ENCODE results near the gene DTNB.
A peak's percentile ranks its signal among the peaks of the same experiment; 100 is the strongest.
"Not testable (repeated sequence)": the region's sequence is repeated elsewhere in the genome, so short reads cannot be mapped to it uniquely, and the experiment has no call there.

Gene DTNB

DNA sequence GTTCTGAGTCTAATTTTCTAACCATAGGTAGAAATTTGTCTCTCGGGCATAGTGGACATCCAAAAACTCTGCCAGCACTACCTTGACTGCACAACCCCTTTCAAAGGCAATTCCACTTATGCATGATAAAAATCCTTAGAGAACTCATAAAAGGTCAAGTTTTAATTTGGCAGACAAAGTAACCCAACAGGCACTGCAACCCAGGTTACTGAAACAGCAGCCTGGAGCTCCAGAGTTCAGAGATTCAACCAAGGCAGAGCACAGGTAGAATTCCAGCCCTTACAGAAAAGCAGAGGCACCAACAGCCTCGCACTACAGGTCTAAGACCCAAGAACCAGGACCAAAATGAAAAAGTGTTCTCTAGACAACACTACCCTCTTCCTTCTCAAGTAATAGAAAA, 1.8 kb downstream of the DTNB start:
- H2AFZ ChIP-seq (ENCODE audit: low read depth, low read length) = no peak overlapping the region
- H3K27me3 ChIP-seq (ENCODE audit: insufficient read depth, low read length) = no peaks in the 10 kb centered on the region
- H3K36me3 ChIP-seq (ENCODE audit: insufficient read depth, low read length) = no peaks in the 10 kb centered on the region
- peak overlapping the region; percentile 69 for H3K4me3 ChIP-seq (ENCODE audit: low read length)
- peaks cover 11% of the 10 kb centered on the region for H3K4me1 ChIP-seq (ENCODE audit: insufficient read depth, low read length)
- no peaks in the 10 kb centered on the region for H3K9me3 ChIP-seq (ENCODE audit: low read length)

DNA sequence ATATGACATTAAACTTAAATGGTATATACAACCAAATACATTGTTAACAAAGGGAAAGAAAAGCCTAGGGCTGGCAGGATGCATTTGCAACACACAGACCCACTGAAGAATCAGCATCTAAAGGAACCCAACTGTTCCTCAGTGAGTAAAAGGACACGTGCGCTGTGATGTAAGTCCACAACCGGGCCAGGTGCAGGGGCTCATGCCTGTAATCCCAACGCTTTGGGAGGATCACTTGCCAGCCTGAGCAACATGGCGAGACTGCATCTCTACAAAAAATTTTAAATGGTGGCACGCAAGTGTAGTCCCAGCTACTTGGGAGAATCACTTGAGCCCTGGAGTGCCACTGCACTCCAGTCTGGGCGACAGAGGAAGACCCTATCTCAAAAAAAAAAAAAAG, 3.9 kb downstream of the DTNB start:
- Histone ChIP-seq H3K4me1 (ENCODE audit: insufficient read depth, low read length) (peaks cover 11% of the 10 kb centered on the region), H3K36me3 (ENCODE audit: insufficient read depth, low read length) (no peaks in the 10 kb centered on the region), H2AFZ (ENCODE audit: low read depth, low read length) (no peak overlapping the region), H3K27me3 (ENCODE audit: insufficient read depth, low read length) (no peaks in the 10 kb centered on the region), H3K4me3 (ENCODE audit: low read length) (no peak overlapping the region), H3K9me3 (ENCODE audit: low read length) (no peaks in the 10 kb centered on the region)

DNA sequence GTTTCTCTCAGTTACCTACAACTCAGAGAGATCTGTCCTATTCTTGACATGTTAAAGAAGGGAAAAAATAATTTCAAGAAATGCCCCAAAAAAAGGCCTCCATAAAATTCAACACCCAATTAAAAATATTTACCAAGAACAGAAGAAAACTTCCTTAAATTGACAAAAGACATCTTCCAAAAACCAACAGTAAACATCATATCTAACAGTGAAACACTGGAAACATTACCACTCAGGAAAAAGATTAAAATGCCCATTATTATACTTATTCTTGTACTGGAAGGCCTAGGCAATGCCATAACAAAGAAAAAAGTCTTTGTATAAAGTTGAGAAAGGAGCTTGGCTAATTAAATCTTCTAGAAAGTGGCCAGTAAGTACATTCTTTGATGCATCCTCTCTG, 7.2 kb downstream of the DTNB start:
- H3K27me3 ChIP-seq (ENCODE audit: insufficient read depth, low read length) = no peaks in the 10 kb centered on the region
- H3K4me3 ChIP-seq (ENCODE audit: low read length) = no peak overlapping the region
- no peaks in the 10 kb centered on the region for H3K36me3 ChIP-seq (ENCODE audit: insufficient read depth, low read length)
- H3K9me3 ChIP-seq (ENCODE audit: low read length) = no peaks in the 10 kb centered on the region
- H2AFZ ChIP-seq (ENCODE audit: low read depth, low read length) = no peak overlapping the region
- H3K4me1 ChIP-seq (ENCODE audit: insufficient read depth, low read length) = no peaks in the 10 kb centered on the region

DNA sequence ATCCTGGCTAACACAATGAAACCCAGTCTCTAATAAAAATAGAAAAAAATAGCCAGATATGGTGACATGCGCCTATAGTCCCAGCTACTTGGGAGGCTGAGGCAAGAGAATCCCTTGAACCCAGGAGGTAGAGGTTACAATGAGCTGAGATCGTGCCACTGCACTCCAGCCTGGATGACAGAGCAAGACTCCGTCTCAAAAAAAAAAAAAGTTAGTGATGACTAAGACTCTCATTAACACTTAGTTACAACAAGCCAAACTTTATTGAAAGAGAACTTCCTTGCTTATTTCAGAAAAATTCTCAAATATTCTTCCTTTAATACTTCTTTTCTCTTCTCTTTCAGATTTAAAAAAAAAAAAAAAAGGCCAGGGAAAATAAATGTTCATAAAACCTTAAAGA, 7.9 kb downstream of the DTNB start:
- H3K4me1 ChIP-seq (ENCODE audit: insufficient read depth, low read length); H2AFZ ChIP-seq (ENCODE audit: low read depth, low read length); H3K4me3 ChIP-seq (ENCODE audit: low read length); H3K36me3 ChIP-seq (ENCODE audit: insufficient read depth, low read length); H3K27me3 ChIP-seq (ENCODE audit: insufficient read depth, low read length); H3K9me3 ChIP-seq (ENCODE audit: low read length): not testable (repeated sequence)

DNA sequence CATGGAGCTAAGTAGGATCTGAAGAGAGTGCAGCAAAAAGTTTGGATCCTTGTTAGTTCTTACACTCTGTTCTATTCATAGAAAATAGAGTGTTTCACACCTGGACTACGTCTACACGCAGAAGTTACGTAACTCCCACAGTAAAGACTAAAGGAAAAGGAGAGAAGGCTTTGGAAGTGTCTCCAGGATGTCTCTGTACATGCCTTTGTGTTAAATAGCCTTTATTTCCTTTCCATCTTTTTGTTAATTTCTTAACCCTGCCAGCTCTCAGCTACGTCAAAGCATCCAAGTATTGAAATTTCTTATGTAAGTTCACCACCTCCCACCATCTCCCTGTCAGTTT, 8.4 kb downstream of the DTNB start:
- no peak overlapping the region for H2AFZ ChIP-seq (ENCODE audit: low read depth, low read length)
- H3K36me3 ChIP-seq (ENCODE audit: insufficient read depth, low read length) = no peaks in the 10 kb centered on the region
- no peaks in the 10 kb centered on the region for H3K4me1 ChIP-seq (ENCODE audit: insufficient read depth, low read length)
- H3K27me3 ChIP-seq (ENCODE audit: insufficient read depth, low read length) = no peaks in the 10 kb centered on the region
- H3K4me3 ChIP-seq (ENCODE audit: low read length) = no peak overlapping the region
- no peaks in the 10 kb centered on the region for H3K9me3 ChIP-seq (ENCODE audit: low read length)

DNA sequence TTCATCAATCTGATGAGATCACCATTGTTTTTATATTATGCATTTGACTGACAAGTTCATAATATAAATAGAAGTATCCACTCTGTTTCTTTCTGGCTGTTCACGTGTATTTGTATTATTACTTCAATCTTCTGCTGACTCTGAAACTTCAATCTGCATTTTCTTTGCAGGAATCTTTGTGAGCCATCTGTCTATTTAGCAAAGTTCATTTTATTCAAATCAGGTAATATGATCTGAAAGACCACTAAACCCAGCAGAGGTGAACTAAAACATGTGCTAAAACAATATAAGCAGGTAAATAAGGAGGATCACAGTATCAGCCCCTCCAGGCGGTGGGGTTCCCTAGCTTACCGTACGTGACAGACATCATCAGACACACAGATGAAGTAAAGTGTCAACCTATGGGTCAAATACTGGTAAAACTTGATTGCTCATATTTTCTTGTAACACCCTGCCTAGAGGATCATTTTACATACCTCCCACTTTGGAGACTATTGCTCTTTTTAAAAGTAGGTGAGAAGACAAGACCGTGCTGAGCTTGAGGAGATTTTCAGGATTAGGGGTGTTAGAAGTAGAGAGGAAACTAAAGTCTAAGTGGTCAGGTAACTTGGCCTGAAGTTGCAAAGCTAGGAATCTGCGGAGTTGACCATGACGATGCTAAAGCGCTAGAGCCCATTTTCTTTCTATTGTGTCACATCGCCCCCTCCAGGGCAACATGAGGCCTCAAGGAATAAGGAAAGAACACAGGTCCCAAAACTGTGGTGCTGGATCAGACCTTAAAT, 9.0 kb downstream of the DTNB start:
- Histone ChIP-seq H3K4me1 (ENCODE audit: insufficient read depth, low read length) (no peaks in the 10 kb centered on the region), H3K9me3 (ENCODE audit: low read length) (no peaks in the 10 kb centered on the region), H3K36me3 (ENCODE audit: insufficient read depth, low read length) (no peaks in the 10 kb centered on the region), H3K27me3 (ENCODE audit: insufficient read depth, low read length) (no peaks in the 10 kb centered on the region), H2AFZ (ENCODE audit: low read depth, low read length) (no peak overlapping the region), H3K4me3 (ENCODE audit: low read length) (no peak overlapping the region)

DNA sequence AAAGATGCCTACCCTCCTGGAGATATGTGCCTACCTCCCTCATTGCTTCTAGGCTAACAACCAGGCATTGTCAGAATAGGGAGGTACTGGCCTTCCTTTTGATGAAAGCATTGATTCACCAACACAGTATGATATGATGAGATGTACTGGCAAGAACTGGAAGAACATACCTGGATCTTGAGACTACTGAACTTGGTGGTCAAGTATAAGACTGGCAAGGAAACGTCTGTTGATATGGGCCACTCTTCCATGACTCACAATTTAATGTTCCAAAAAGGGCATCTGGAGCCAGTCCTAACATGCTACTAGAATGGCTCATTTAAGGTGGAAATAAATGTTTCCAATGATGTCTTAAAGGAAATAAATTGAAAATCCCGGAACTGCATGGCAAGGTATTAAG, 18.1 kb downstream of the DTNB start:
- no peak overlapping the region for H2AFZ ChIP-seq (ENCODE audit: low read depth, low read length)
- no peaks in the 10 kb centered on the region for H3K4me1 ChIP-seq (ENCODE audit: insufficient read depth, low read length)
- H3K27me3 ChIP-seq (ENCODE audit: insufficient read depth, low read length) = no peaks in the 10 kb centered on the region
- no peaks in the 10 kb centered on the region for H3K9me3 ChIP-seq (ENCODE audit: low read length)
- peaks cover 2% of the 10 kb centered on the region for H3K36me3 ChIP-seq (ENCODE audit: insufficient read depth, low read length)
- no peak overlapping the region for H3K4me3 ChIP-seq (ENCODE audit: low read length)

DNA sequence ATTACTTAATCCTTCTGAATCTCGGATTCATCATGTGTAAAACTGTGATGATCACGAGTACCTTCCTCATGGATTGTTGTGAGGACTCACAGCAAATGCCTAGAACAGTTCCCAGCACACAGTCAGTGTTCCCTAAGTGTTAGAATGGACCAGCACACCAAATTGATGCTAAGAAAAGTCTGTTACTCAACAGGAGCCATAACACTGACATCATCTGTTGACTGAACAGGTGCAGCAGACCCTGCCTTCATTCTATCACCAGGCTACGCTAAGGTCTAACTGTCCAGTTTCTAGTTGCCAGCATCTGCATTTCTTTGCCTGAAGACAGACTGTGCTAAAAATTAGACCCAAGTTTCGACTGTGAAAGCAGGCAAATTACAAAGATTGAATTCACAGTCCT, 18.6 kb downstream of the DTNB start:
- no peak overlapping the region for H2AFZ ChIP-seq (ENCODE audit: low read depth, low read length)
- H3K27me3 ChIP-seq (ENCODE audit: insufficient read depth, low read length) = no peaks in the 10 kb centered on the region
- H3K36me3 ChIP-seq (ENCODE audit: insufficient read depth, low read length) = peaks cover 6% of the 10 kb centered on the region
- H3K4me1 ChIP-seq (ENCODE audit: insufficient read depth, low read length) = no peaks in the 10 kb centered on the region
- no peak overlapping the region for H3K4me3 ChIP-seq (ENCODE audit: low read length)
- no peaks in the 10 kb centered on the region for H3K9me3 ChIP-seq (ENCODE audit: low read length)

DNA sequence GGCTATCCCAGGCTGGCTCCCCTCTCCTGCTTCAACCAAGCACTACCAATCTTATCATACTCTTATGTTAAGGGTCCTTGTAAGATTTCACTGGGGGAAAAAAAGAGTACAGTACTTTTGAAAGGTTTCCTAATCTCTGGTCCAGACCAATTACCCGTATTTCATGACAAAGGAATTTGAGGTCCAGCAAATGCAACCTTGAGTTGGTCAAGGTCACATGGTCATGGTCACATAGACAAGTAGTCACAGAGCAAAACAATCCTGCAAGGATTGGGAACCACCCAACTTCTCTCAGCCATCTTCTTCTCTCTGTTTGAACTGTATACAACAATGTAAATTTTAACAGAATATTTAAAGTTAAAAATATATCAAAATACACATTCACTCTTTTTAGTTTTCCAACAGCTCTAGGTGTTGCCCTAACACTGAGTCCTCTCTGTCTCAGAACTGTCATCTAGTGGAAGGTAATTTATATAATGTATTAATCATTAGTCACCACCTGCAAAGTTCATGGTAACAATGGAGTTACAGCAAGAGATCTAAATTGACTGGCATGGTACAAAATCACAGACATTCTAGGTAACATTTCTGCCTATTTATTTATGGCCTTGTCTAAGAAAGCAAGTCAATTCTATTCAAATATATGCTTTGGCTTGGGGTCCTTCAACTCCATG, 21.5 kb downstream of the DTNB start:
- Histone ChIP-seq H3K9me3 (ENCODE audit: low read length) (no peaks in the 10 kb centered on the region), H3K36me3 (ENCODE audit: insufficient read depth, low read length) (peaks cover 6% of the 10 kb centered on the region)

DNA sequence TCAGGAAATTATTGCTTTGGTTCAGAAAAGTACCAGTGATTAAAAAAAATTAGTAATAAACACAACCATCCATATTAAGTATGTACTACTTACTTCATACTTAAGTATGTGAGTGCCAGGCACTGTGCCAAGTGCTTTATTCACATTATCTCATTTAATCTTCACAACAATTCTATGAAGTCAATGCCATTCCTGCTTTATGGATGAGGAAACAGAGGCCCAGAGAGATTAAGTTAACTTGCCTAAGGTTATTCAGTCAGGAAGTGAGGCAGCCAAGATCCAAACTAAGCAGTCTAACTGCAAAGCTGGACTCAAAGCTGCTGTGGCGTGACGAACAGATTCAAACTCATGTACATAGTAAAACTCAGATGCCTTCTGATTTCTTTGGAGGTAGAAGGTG, 22.3 kb downstream of the DTNB start:
- Histone ChIP-seq H3K9me3 (ENCODE audit: low read length) (no peaks in the 10 kb centered on the region), H3K27me3 (ENCODE audit: insufficient read depth, low read length) (no peaks in the 10 kb centered on the region), H3K4me1 (ENCODE audit: insufficient read depth, low read length) (no peaks in the 10 kb centered on the region), H2AFZ (ENCODE audit: low read depth, low read length) (no peak overlapping the region), H3K4me3 (ENCODE audit: low read length) (no peak overlapping the region), H3K36me3 (ENCODE audit: insufficient read depth, low read length) (peaks cover 6% of the 10 kb centered on the region)

More for the DNA sequence above, 21.5 kb downstream of the DTNB start:
- Histone ChIP-seq H2AFZ (ENCODE audit: low read depth, low read length) (no peak overlapping the region), H3K4me3 (ENCODE audit: low read length) (no peak overlapping the region), H3K4me1 (ENCODE audit: insufficient read depth, low read length) (no peaks in the 10 kb centered on the region), H3K27me3 (ENCODE audit: insufficient read depth, low read length) (no peaks in the 10 kb centered on the region)

DNA sequence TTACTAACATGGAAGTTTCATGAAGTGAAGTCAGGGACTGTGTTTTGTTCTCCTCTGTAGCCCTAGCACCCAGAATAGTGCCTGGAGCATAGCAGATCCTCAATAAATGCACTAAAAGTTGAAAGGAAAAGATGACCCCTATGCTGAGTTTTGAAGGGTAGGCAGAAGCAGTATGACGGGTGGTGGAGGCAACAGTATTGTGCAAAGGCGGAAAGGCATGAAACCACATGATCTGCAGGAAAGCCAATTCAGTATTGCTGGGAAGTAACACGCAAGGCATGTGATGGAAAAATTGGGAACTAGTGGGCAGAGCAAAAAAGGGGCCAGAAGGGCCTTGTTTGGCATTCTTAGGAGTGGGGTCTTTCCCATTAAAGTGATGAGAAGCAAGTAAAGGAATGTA, 23.1 kb downstream of the DTNB start:
- Histone ChIP-seq H2AFZ (ENCODE audit: low read depth, low read length) (no peak overlapping the region), H3K27me3 (ENCODE audit: insufficient read depth, low read length) (no peaks in the 10 kb centered on the region), H3K9me3 (ENCODE audit: low read length) (no peaks in the 10 kb centered on the region), H3K36me3 (ENCODE audit: insufficient read depth, low read length) (peaks cover 6% of the 10 kb centered on the region), H3K4me3 (ENCODE audit: low read length) (no peak overlapping the region), H3K4me1 (ENCODE audit: insufficient read depth, low read length) (no peaks in the 10 kb centered on the region)

DNA sequence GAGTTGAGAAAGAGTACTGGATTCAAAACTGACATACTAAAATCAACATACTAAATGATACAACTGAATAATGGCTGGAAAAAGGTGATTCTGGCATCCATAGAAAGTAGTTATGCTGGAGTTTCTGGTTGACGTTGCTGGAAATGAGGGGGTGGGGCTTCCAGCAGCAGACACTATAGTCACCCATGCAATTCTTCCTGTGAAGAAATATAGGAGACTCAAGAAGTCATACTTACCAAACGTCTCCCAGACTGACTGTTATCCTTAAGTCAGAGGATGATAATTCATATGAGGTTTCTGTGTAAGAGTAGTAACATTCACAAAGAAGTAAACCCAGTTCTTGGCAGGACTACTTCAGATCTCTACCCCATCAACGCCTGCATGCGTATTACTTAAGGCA, 23.6 kb downstream of the DTNB start:
- Histone ChIP-seq H2AFZ (ENCODE audit: low read depth, low read length) (no peak overlapping the region), H3K9me3 (ENCODE audit: low read length) (no peaks in the 10 kb centered on the region), H3K4me3 (ENCODE audit: low read length) (no peak overlapping the region), H3K27me3 (ENCODE audit: insufficient read depth, low read length) (no peaks in the 10 kb centered on the region), H3K4me1 (ENCODE audit: insufficient read depth, low read length) (no peaks in the 10 kb centered on the region), H3K36me3 (ENCODE audit: insufficient read depth, low read length) (peaks cover 6% of the 10 kb centered on the region)

DNA sequence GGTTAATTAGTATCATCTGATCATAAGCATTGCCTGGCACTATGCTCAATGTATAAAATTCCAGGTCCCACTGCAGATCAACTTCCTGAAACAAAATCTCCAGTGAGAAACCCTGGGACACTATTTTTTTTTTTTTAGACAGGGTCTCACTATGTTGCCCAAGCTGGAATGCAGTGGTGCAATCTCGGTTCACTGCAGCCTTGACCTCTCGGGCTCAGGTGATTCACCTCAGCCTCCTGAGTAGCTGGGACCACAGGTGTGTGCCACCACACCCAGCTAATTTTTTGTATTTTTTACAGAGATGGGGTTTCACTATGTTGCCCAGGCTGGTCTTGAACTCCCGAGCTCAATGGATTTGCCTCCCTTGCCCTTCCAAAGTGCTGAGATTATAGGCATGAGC, 31.1 kb downstream of the DTNB start:
- H3K27me3 ChIP-seq (ENCODE audit: insufficient read depth, low read length) = no peaks in the 10 kb centered on the region
- no peak overlapping the region for H2AFZ ChIP-seq (ENCODE audit: low read depth, low read length)
- H3K9me3 ChIP-seq (ENCODE audit: low read length) = no peaks in the 10 kb centered on the region
- peaks cover 2% of the 10 kb centered on the region for H3K36me3 ChIP-seq (ENCODE audit: insufficient read depth, low read length)
- no peaks in the 10 kb centered on the region for H3K4me1 ChIP-seq (ENCODE audit: insufficient read depth, low read length)
- H3K4me3 ChIP-seq (ENCODE audit: low read length) = no peak overlapping the region

DNA sequence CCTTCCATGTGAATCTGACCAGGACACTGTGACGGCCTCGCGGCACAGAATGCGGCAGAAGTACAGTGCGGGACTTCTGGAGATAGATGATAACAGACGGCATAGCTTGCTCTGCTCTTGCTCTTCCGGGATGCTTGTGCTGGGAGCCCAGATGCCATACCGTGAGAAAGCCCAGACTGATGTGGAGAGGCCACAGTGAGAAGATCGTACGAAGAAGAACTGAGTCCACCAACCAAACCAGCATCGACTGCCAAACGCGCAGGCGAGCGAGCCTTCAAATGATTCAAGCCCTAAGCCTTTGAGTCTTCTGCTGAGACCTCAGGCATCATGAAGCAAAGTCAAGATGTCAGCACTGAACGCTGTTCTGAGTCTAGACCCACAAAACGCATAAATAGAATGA, 33.7 kb downstream of the DTNB start:
- H2AFZ ChIP-seq (ENCODE audit: low read depth, low read length) = no peak overlapping the region
- H3K27me3 ChIP-seq (ENCODE audit: insufficient read depth, low read length) = no peaks in the 10 kb centered on the region
- peaks cover 2% of the 10 kb centered on the region for H3K36me3 ChIP-seq (ENCODE audit: insufficient read depth, low read length)
- H3K9me3 ChIP-seq (ENCODE audit: low read length) = no peaks in the 10 kb centered on the region
- H3K4me1 ChIP-seq (ENCODE audit: insufficient read depth, low read length) = no peaks in the 10 kb centered on the region
- no peak overlapping the region for H3K4me3 ChIP-seq (ENCODE audit: low read length)
